K562 (cell line): ENCODE measurements around the gene FBXO46. TPM values are rescaled to one million over a fixed set of nuclear protein-coding genes. Genes with fewer than 3 reads are reported as not detected.

Source experiments
- CEBPB ChIP-seq: fragments of 450-650 bp; IDR thresholded peaks from 2 replicates; pipeline ENCODE4 v1.6.1; 2016; ENCODE audit warnings: missing genetic modification characterization, missing compliant biosample characterization
- EHMT2 ChIP-seq: fragments of 450-650 bp; IDR thresholded peaks from 2 replicates; pipeline ENCODE4 v1.6.1; 2018; ENCODE audit warnings: antibody characterized with exemption
- ETV1 ChIP-seq: fragments of 450-650 bp; conservative IDR thresholded peaks from 2 replicates; pipeline ENCODE4 v1.6.1; 2016; ENCODE audit warnings: missing genetic modification characterization, control low read depth, low read depth, missing compliant biosample characterization
- MTA3 ChIP-seq: fragments of 450-650 bp; formaldehyde crosslinking; IDR thresholded peaks from 2 replicates; pipeline ENCODE4 v1.6.1; 2017; ENCODE audit warnings: mild to moderate bottlenecking, borderline replicate concordance
- POLR3A ChIP-seq: IDR thresholded peaks from 2 replicates; pipeline ENCODE4 v1.6.1; 2011; ENCODE audit warnings: borderline replicate concordance, mild to moderate bottlenecking, moderate library complexity; ENCODE audit not compliant: insufficient read length, insufficient read depth; ENCODE audit errors: extremely low read depth
- SAP30 ChIP-seq: fragments of 200-600 bp; sonication (generic); IDR thresholded peaks from 2 replicates; pipeline ENCODE4 v1.6.1; 2012; ENCODE audit warnings: borderline replicate concordance, low read depth, mild to moderate bottlenecking, moderate library complexity, low read length, control low read depth, inconsistent platforms; ENCODE audit not compliant: insufficient read depth, poor library complexity, severe bottlenecking
- SP2 ChIP-seq: IDR thresholded peaks from 2 replicates; pipeline ENCODE4 v1.6.1; 2011; ENCODE audit warnings: mild to moderate bottlenecking, low read depth, low read length, moderate library complexity; ENCODE audit not compliant: poor library complexity, severe bottlenecking; ENCODE audit errors: extremely low read depth
- XRCC3 ChIP-seq: fragments of 450-650 bp; IDR thresholded peaks from 2 replicates; pipeline ENCODE4 v1.6.1; 2017; ENCODE audit warnings: mild to moderate bottlenecking, moderate library complexity
- ZC3H8 ChIP-seq: fragments of 450-650 bp; IDR thresholded peaks from 2 replicates; pipeline ENCODE4 v1.6.1; 2017
- ZNF24 ChIP-seq: fragments of 450-650 bp; IDR thresholded peaks from 2 replicates; pipeline ENCODE4 v1.6.1; 2016
- ZNF592 ChIP-seq: fragments of 450-650 bp; IDR thresholded peaks from 2 replicates; pipeline ENCODE4 v1.6.1; 2017; ENCODE audit warnings: antibody characterized with exemption, mild to moderate bottlenecking
- polyA plus RNA-seq, 8 experiments: library from polyadenylated mRNA; depleted of rRNA in 4 of 8; stranded (reverse) in 5 of 8; unstranded in 3 of 8; fragments of >200 nt; fragmentation: Nextera tagmentation in 2 of 8; fragmentation: Illumina TruSeq in 1 of 8; extraction: Ambion mirVana in 2 of 8; extraction: Trizol in 1 of 8; gene quantifications; 2 replicates each; pipeline versions ENCODE4 v1.2.1 to v1.2.3, GENCODE V29; 2011 to 2014; ENCODE audit warnings: inconsistent platforms in 1 of 8, missing spikeins in 1 of 8
- total RNA-seq, 7 experiments: library from RNA; depleted of rRNA in 6 of 7; stranded (reverse); fragments of >200 nt in 6 of 7; fragmentation: Illumina TruSeq in 2 of 7; extraction: Trizol in 2 of 7; gene quantifications; 2 replicates each; pipeline versions ENCODE4 v1.2.1 to v1.2.3, GENCODE V29; 2011 to 2021; ENCODE audit warnings: low replicate concordance in 1 of 7
- TF ChIP-seq, protein P1 (sequence below), 2 experiments: fragments of 450-650 bp; conservative IDR thresholded peaks; 2 replicates each; pipeline ENCODE4 v1.6.1; 2017; ENCODE audit warnings: mild to moderate bottlenecking in 2 of 2, moderate library complexity in 2 of 2
- TF ChIP-seq, protein P2 (sequence below): fragments of 450-650 bp; IDR thresholded peaks from 2 replicates; pipeline ENCODE4 v1.6.1; 2016; ENCODE audit warnings: low read depth

The FBXO46 gene
- total and polyA plus RNA-seq, 9 of the 15 experiments (the other 6 are each of a cell fraction or from before 2014, with no cell fraction given): 1.5 to 36.1 (median 7.3) TPM

DNA sequence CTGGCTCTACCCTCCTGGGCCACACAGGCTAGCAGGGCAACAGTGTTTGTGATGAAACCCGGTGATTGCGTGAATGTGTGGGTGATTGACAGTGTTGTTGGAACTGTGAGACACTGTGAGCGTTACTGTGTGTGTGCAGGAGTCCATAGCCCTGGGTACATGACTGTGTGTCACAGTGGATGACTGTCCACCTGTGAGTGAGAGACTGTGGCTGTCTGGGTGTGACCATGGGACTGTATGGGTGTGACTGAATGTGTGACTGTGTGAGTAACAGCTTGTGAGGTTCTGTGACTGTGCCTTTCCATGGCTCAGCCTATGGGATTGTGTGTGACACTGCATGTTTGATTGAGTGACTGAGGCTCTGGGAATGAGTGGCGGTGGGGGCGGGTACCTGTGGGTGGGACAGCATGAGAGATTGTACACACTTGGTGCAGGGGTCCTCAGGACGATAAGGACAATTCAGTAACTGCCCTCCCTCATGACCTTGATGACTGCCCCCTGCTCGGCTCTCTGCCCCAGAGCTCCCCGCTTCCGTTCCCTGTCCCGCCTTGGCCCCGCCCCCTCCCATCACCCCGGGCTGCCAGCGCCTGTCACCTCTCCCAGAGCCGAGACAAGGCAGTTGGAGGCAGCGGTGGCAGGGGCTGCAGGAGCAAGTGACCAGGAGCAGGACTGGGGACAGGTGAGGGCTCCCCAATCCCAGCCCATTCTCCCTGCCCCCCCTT lies 62.9 kb downstream of the FBXO46 start, which contains the start of gene GIPR (continued):
- TF ChIP-seq ZNF592: no peak
- TF ChIP-seq SP2: no peak
- TF ChIP-seq, protein P1, sequence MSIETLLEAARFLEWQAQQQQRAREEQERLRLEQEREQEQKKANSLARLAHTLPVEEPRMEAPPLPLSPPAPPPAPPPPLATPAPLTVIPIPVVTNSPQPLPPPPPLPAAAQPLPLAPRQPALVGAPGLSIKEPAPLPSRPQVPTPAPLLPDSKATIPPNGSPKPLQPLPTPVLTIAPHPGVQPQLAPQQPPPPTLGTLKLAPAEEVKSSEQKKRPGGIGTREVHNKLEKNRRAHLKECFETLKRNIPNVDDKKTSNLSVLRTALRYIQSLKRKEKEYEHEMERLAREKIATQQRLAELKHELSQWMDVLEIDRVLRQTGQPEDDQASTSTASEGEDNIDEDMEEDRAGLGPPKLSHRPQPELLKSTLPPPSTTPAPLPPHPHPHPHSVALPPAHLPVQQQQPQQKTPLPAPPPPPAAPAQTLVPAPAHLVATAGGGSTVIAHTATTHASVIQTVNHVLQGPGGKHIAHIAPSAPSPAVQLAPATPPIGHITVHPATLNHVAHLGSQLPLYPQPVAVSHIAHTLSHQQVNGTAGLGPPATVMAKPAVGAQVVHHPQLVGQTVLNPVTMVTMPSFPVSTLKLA (conservative IDR thresholded peaks at IDR 0.05): no peak; a peak in 1 of 4 replicates
- no peak for TF ChIP-seq POLR3A
- TF ChIP-seq CEBPB (tag): peak; percentile 72
- TF ChIP-seq XRCC3: no peak
- no peak; the same call in 1 of the 2 replicates for TF ChIP-seq ETV1 (tag)
- TF ChIP-seq SAP30: peak; percentile 63
- no peak for TF ChIP-seq ZNF24
- TF ChIP-seq, protein P2, sequence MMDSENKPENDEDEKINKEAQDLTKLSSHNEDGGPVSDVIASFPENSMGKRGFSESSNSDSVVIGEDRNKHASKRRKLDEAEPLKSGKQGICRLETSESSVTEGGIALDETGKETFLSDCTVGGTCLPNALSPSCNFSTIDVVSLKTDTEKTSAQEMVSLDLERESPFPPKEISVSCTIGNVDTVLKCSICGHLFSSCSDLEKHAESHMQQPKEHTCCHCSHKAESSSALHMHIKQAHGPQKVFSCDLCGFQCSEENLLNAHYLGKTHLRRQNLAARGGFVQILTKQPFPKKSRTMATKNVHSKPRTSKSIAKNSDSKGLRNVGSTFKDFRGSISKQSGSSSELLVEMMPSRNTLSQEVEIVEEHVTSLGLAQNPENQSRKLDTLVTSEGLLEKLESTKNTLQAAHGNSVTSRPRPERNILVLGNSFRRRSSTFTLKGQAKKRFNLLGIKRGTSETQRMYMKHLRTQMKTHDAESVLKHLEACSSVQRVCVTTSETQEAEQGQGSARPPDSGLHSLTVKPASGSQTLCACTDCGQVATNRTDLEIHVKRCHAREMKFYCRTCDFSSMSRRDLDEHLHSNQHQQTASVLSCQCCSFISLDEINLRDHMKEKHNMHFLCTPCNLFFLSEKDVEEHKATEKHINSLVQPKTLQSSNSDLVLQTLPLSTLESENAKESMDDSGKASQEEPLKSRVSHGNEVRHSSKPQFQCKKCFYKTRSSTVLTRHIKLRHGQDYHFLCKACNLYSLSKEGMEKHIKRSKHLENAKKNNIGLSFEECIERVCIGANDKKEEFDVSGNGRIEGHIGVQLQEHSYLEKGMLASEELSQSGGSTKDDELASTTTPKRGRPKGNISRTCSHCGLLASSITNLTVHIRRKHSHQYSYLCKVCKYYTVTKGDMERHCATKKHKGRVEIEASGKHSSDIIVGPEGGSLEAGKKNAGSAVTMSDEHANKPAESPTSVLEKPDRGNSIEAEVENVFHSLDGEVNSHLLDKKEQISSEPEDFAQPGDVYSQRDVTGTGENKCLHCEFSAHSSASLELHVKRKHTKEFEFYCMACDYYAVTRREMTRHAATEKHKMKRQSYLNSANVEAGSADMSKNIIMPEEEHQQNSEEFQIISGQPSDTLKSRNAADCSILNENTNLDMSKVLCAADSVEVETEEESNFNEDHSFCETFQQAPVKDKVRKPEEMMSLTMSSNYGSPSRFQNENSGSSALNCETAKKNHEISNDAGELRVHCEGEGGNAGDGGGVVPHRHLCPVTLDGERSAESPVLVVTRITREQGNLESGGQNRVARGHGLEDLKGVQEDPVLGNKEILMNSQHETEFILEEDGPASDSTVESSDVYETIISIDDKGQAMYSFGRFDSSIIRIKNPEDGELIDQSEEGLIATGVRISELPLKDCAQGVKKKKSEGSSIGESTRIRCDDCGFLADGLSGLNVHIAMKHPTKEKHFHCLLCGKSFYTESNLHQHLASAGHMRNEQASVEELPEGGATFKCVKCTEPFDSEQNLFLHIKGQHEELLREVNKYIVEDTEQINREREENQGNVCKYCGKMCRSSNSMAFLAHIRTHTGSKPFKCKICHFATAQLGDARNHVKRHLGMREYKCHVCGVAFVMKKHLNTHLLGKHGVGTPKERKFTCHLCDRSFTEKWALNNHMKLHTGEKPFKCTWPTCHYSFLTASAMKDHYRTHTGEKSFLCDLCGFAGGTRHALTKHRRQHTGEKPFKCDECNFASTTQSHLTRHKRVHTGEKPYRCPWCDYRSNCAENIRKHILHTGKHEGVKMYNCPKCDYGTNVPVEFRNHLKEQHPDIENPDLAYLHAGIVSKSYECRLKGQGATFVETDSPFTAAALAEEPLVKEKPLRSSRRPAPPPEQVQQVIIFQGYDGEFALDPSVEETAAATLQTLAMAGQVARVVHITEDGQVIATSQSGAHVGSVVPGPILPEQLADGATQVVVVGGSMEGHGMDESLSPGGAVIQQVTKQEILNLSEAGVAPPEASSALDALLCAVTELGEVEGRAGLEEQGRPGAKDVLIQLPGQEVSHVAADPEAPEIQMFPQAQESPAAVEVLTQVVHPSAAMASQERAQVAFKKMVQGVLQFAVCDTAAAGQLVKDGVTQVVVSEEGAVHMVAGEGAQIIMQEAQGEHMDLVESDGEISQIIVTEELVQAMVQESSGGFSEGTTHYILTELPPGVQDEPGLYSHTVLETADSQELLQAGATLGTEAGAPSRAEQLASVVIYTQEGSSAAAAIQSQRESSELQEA: no peak
- peak; percentile 78; the same call in 1 of the 2 replicates for TF ChIP-seq EHMT2
- peak; percentile 15; the same call in 1 of the 2 replicates for TF ChIP-seq MTA3
- TF ChIP-seq ZC3H8: no peak
